SK-N-SH (cell line): ENCODE results near the gene TMEM51. TPM values are rescaled to one million over a fixed set of nuclear protein-coding genes. Genes with fewer than 3 reads are reported as not detected.

Source experiments
- CTCF ChIA-PET: fragments of 300-600, 350-600 bp; formaldehyde crosslinking; extraction: SDS; loops from one replicate; lab custom pipeline; 2021; lab: Yijun Ruan, JAX
- POLR2A ChIA-PET: fragments of 350-600 bp; sonication (Branson Sonifier 250); formaldehyde crosslinking; extraction: SDS; loops from one replicate; lab custom pipeline; 2020; ENCODE audit warnings: antibody characterized with exemption, inconsistent platforms; lab: Yijun Ruan, JAX
- DNase-seq: peaks from one replicate; pipeline ENCODE4 v3.0.0; 2012
- H2AFZ ChIP-seq: fragments of 200-600 bp; sonication (generic); 2 replicates; pipeline ENCODE4 v1.8.1; 2016; ENCODE audit warnings: antibody characterized with exemption, mild to moderate bottlenecking, low read depth
- H3F3A ChIP-seq: fragments of 200-600 bp; sonication (generic); replicated peaks from 2 replicates; pipeline ENCODE3; 2016; ENCODE audit warnings: antibody characterized with exemption, mild to moderate bottlenecking; ENCODE audit not compliant: insufficient read depth
- H3K27ac ChIP-seq, 2 experiments: fragments of 200-500 bp in 1 of 2; fragments of 200-600 bp in 1 of 2; sonication (Bioruptor generic) in 1 of 2; sonication (generic), shearing (Covaris generic) in 1 of 2; 2 replicates each; pipeline versions ENCODE4 v1.5.1 to v1.6.1; 2014 to 2016; ENCODE audit warnings: low read depth in 2 of 2, inconsistent platforms in 1 of 2, low read length in 1 of 2, mild to moderate bottlenecking in 1 of 2, mixed read lengths in 1 of 2
- H3K27me3 ChIP-seq: fragments of 200-600 bp; sonication (generic), shearing (Covaris generic); 2 replicates; pipeline ENCODE4 v1.6.1; 2016; ENCODE audit warnings: mixed run types; ENCODE audit not compliant: insufficient read depth
- H3K36me3 ChIP-seq, 2 experiments: fragments of 200-500 bp in 1 of 2; fragments of 200-600 bp in 1 of 2; sonication (Bioruptor generic) in 1 of 2; sonication (generic) in 1 of 2; replicated peaks in 1 of 2; 2 replicates each; pipeline versions ENCODE3 to v1.5.1; 2014 to 2016; ENCODE audit warnings: low read length in 1 of 2, mild to moderate bottlenecking in 1 of 2; ENCODE audit not compliant: insufficient read depth in 2 of 2, control insufficient read depth in 1 of 2
- H3K4me1 ChIP-seq, 2 experiments: fragments of 200-500 bp in 1 of 2; fragments of 200-600 bp in 1 of 2; sonication (Bioruptor generic) in 1 of 2; sonication (generic), shearing (Covaris generic) in 1 of 2; 2 replicates each; pipeline versions ENCODE4 v1.5.1 to v1.6.1; 2014 to 2016; ENCODE audit warnings: low read depth in 1 of 2, low read length in 1 of 2, mixed run types in 1 of 2; ENCODE audit not compliant: insufficient read depth in 2 of 2, control insufficient read depth in 1 of 2
- H3K4me2 ChIP-seq: fragments of 200-600 bp; sonication (generic), shearing (Covaris generic); 2 replicates; pipeline ENCODE4 v1.6.1; 2017; ENCODE audit warnings: mixed run types
- H3K4me3 ChIP-seq, 2 experiments: fragments of 200-500 bp in 1 of 2; fragments of 200-600 bp in 1 of 2; sonication (Bioruptor generic) in 1 of 2; sonication (generic), shearing (Covaris generic) in 1 of 2; 2 replicates each; pipeline versions ENCODE4 v1.5.1 to v1.8.1; 2014 to 2016; ENCODE audit warnings: low read depth in 2 of 2, inconsistent platforms in 1 of 2, low read length in 1 of 2, mild to moderate bottlenecking in 1 of 2, mixed read lengths in 1 of 2, moderate library complexity in 1 of 2
- H3K79me2 ChIP-seq: fragments of 200-600 bp; sonication (generic); 2 replicates; pipeline ENCODE4 v1.8.1; 2017; ENCODE audit warnings: mild to moderate bottlenecking; ENCODE audit not compliant: insufficient read depth
- H3K9ac ChIP-seq: fragments of 200-600 bp; sonication (generic); 2 replicates; pipeline ENCODE4 v1.6.1; 2017; ENCODE audit warnings: mixed run types
- H3K9me2 ChIP-seq: fragments of 200-600 bp; sonication (generic); 2 replicates; pipeline ENCODE4 v1.6.1; 2017; ENCODE audit warnings: mixed run types
- H3K9me3 ChIP-seq: fragments of 200-600 bp; sonication (generic); 2 replicates; pipeline ENCODE4 v1.6.1; 2017; ENCODE audit warnings: mixed run types, mild to moderate bottlenecking, moderate library complexity
- H4K20me1 ChIP-seq: fragments of 200-600 bp; sonication (generic); 2 replicates; pipeline ENCODE4 v1.6.1; 2017; ENCODE audit warnings: mild to moderate bottlenecking, mixed run types; ENCODE audit not compliant: insufficient read depth
- FOSL2 ChIP-seq: IDR thresholded peaks from 2 replicates; pipeline ENCODE4 v1.4.0; 2012; ENCODE audit warnings: low read depth, mild to moderate bottlenecking, moderate library complexity, borderline replicate concordance
- RAD21 ChIP-seq: IDR thresholded peaks from 2 replicates; pipeline ENCODE4 v1.6.1; 2012; ENCODE audit warnings: mild to moderate bottlenecking, low read length
- TCF12 ChIP-seq: IDR thresholded peaks from 2 replicates; pipeline ENCODE4 v1.4.0; 2012
- WGBS: methylation state at CpG from one replicate; pipeline ENCODE4 v1.1.6; 2017; ENCODE audit warnings: low lambda C conversion rate; 5-methylcytosine and 5-hydroxymethylcytosine counted together
- polyA plus RNA-seq, 3 experiments: library from polyadenylated mRNA; depleted of rRNA; stranded (reverse); fragments of >200 nt; gene quantifications; 2 replicates each; pipeline ENCODE4 v1.2.3, GENCODE V29; 2012
- TF ChIP-seq, protein P1 (sequence below): fragments of 150-350 bp; IDR thresholded peaks from 2 replicates; pipeline ENCODE4 v1.6.1; 2016; ENCODE audit warnings: mild to moderate bottlenecking, low read depth, low read length
- TF ChIP-seq, protein P2 (sequence below): fragments of 200-600 bp; sonication (generic); IDR thresholded peaks from 2 replicates; pipeline ENCODE4 v1.6.1; 2017; ENCODE audit warnings: antibody characterized with exemption, mild to moderate bottlenecking, moderate library complexity
- TF ChIP-seq, protein P3 (sequence below): IDR thresholded peaks from 2 replicates; pipeline ENCODE4 v1.4.0; 2012; ENCODE audit warnings: low read depth

The TMEM51 gene
- polyA plus RNA-seq, 1 of the 3 experiments (the other 2 are of a cell fraction), result 25.6 TPM

DNA sequence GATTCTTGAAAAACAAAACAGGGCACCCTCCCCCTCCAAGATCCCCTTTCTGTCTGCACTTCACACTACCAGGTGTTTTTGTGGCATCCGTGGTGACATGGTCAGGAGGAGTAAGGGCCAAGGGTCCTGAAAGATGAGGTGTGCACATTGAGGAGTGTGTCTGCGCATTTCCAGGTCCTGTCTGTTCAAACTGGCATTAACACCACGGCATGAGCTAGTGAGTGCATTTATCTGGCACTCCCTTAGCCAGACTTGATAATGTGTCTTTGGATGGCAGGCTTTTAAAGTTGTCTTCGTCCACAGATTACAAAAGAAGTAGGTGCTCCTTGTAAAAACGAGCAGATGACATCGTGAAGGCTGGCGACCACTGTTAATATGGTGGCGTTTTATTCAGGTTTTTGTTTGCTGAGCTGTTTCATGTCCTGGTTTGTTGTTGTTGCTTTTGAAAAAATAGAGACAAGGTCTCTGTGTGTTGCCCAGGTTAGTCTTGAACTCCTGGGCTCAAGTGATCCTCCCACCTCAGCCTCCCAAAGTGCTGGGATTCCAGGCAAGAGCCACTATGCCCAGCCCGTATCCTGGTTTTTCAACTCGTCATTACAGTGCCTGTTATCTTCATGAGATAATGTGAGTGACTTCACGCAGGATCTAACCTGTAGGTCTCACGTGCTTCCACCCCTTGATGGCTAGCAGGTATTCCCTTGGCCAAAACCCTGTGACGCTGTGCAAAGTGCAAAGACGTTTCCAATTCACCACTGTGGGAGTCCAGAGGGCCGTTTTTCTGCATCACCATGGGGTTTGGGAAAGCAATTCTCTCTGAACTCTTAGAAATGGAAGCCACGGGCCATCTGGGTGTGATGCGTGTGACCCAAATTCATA, 4.2 kb downstream of the TMEM51 start:
- Histone ChIP-seq H3K27ac (no peak overlapping the region; a peak in 1 of 4 replicates), H3K36me3 (no peaks in the 10 kb centered on the region), H3K4me2 (peak overlapping the region; percentile 66), H4K20me1 (no peaks in the 10 kb centered on the region), H3K9me2 (no peaks in the 10 kb centered on the region), H3K9ac (no peak overlapping the region), H3K9me3 (no peaks in the 10 kb centered on the region), H3K27me3 (no peaks in the 10 kb centered on the region), H3F3A (peaks cover 7% of the 10 kb centered on the region)
- no peak for DNase-seq
- 89% methylated on average over 16 of the region's 17 CpGs for WGBS
- TF ChIP-seq, protein P1, sequence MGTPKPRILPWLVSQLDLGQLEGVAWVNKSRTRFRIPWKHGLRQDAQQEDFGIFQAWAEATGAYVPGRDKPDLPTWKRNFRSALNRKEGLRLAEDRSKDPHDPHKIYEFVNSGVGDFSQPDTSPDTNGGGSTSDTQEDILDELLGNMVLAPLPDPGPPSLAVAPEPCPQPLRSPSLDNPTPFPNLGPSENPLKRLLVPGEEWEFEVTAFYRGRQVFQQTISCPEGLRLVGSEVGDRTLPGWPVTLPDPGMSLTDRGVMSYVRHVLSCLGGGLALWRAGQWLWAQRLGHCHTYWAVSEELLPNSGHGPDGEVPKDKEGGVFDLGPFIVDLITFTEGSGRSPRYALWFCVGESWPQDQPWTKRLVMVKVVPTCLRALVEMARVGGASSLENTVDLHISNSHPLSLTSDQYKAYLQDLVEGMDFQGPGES, result no peak
- TF ChIP-seq, all 33 proteins: peak for 0
- no peak overlapping the region for H2AFZ ChIP-seq
- H3K4me3 ChIP-seq, result no peak overlapping the region
- peaks cover 37% of the 10 kb centered on the region for H3K79me2 ChIP-seq
- ChIA-PET CTCF (interaction anchor here (0.7 to 9.8 kb wide), 7 partner anchors 22 to 147 kb away, joined by 3 to 132 read pairs (median 5); no protein-coding TSS in a partner anchor), POLR2A (no interaction called here)
- peaks cover 14 to 42% of the 10 kb centered on the region in 2 experiments; a peak in 2 of 4 replicates for H3K4me1 ChIP-seq

DNA sequence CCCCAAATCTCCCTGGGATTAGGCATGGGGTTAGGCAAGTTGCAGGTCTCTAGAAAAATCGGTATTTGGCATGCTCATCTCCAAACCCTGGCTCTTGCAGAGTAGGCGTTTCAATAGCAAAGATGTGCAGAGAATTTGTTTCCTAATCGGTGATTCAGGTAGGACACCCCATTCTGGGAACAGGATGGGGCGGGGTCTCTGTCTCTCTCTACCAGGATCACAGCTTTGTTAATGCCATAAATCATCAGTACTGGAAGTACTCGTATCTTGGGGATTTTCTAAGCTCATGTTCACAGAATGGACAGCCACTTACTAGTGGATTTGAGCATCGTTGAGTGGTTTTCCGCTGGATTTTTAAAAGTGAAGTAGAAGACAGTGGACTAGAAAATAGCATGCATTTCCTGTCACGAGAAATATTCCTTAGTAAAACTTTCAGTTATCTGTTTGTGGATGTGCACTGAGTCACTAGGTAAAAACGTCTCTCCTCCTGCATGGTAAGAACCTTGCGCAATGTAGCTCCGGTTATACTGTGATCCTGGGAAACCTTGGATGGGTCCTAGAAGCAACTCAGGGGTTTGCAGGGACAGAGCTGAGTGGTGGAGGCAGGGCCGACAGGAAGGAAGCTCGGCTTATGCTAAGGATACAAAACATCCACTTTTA, 5.1 kb downstream of the TMEM51 start:
- H3F3A ChIP-seq, result peaks cover 3% of the 10 kb centered on the region
- H3K27me3 ChIP-seq, result no peaks in the 10 kb centered on the region
- TF ChIP-seq RAD21, result no peak
- TF ChIP-seq, protein P2, sequence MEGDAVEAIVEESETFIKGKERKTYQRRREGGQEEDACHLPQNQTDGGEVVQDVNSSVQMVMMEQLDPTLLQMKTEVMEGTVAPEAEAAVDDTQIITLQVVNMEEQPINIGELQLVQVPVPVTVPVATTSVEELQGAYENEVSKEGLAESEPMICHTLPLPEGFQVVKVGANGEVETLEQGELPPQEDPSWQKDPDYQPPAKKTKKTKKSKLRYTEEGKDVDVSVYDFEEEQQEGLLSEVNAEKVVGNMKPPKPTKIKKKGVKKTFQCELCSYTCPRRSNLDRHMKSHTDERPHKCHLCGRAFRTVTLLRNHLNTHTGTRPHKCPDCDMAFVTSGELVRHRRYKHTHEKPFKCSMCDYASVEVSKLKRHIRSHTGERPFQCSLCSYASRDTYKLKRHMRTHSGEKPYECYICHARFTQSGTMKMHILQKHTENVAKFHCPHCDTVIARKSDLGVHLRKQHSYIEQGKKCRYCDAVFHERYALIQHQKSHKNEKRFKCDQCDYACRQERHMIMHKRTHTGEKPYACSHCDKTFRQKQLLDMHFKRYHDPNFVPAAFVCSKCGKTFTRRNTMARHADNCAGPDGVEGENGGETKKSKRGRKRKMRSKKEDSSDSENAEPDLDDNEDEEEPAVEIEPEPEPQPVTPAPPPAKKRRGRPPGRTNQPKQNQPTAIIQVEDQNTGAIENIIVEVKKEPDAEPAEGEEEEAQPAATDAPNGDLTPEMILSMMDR, result no peak
- peak; percentile 42; the same call in 1 of the 2 replicates for TF ChIP-seq FOSL2
- TF ChIP-seq, protein P3, sequence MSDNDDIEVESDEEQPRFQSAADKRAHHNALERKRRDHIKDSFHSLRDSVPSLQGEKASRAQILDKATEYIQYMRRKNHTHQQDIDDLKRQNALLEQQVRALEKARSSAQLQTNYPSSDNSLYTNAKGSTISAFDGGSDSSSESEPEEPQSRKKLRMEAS, result 0 out of 2 replicates have a peak, but pooled peaks have one; percentile 35
- TF ChIP-seq TCF12, result peak; percentile 42; the same call in 1 of the 2 replicates
- H3K4me1 ChIP-seq, result peaks cover 14 to 42% of the 10 kb centered on the region in 2 experiments; a peak in 2 of 4 replicates
- H3K9me2 ChIP-seq, result no peaks in the 10 kb centered on the region
- H3K27ac ChIP-seq, result peak overlapping the region in 1 of 2 experiments; percentile 36; a peak in 3 of 4 replicates
- no peak for DNase-seq
- H3K79me2 ChIP-seq, result peaks cover 37% of the 10 kb centered on the region
- 57% methylated on average over 13 of the region's 13 CpGs for WGBS
- 0 out of 4 replicates have a peak overlapping the region, but pooled peaks of 1 of the 2 experiments have one; percentile 14 for H3K4me3 ChIP-seq
- no peaks in the 10 kb centered on the region for H4K20me1 ChIP-seq
- H3K9me3 ChIP-seq, result no peaks in the 10 kb centered on the region
- H3K36me3 ChIP-seq, result no peaks in the 10 kb centered on the region
- peak overlapping the region; percentile 66 for H3K4me2 ChIP-seq
- no peak overlapping the region for H3K9ac ChIP-seq
- H2AFZ ChIP-seq, result peak overlapping the region; percentile 39; the same call in 1 of the 2 replicates
- POLR2A ChIA-PET, result no interaction called here
- CTCF ChIA-PET, result interaction anchor here (0.7 to 9.8 kb wide), 6 partner anchors 10 to 146 kb away, joined by 3 to 132 read pairs (median 4); no protein-coding TSS in a partner anchor
